HepG2 (cell line): ENCODE results near the gene GLS2. TPM values are rescaled to one million over a fixed set of nuclear protein-coding genes. Genes with fewer than 3 reads are reported as not detected.
A peak's percentile ranks its signal among the peaks of the same experiment; 100 is the strongest.

Source experiments
- BRD4 ChIP-seq: sonication (generic); formaldehyde crosslinking; IDR thresholded peaks from 2 replicates; pipeline ENCODE4 v1.4.0; 2020; ENCODE audit warnings: missing genetic modification reagents
- CAMTA2 ChIP-seq: sonication (generic); formaldehyde crosslinking; IDR thresholded peaks from 2 replicates; pipeline ENCODE4 v1.4.0; 2020; ENCODE audit warnings: mild to moderate bottlenecking, missing genetic modification reagents, borderline replicate concordance
- ELF3 ChIP-seq: IDR thresholded peaks from 2 replicates; pipeline ENCODE4 v1.6.1; 2016; ENCODE audit warnings: missing genetic modification reagents, missing compliant biosample characterization
- FOXO1 ChIP-seq: sonication (generic); formaldehyde crosslinking; IDR thresholded peaks from 2 replicates; pipeline ENCODE4 v1.4.0; 2020; ENCODE audit warnings: missing genetic modification reagents
- HNRNPLL ChIP-seq: fragments of 200-400 bp; formaldehyde crosslinking; IDR thresholded peaks from 2 replicates; pipeline ENCODE4 v1.6.1; 2017; ENCODE audit warnings: mild to moderate bottlenecking, low read depth, low read length; ENCODE audit not compliant: poor library complexity, severe bottlenecking
- JUND ChIP-seq: sonication (generic); formaldehyde crosslinking; IDR thresholded peaks from 2 replicates; pipeline ENCODE4 v1.8.0; 2022; ENCODE audit warnings: mild to moderate bottlenecking, missing genetic modification reagents
- KAT8 ChIP-seq: IDR thresholded peaks from 2 replicates; pipeline ENCODE4 v1.6.1; 2016; ENCODE audit warnings: missing genetic modification reagents, missing compliant biosample characterization
- MEIS1 ChIP-seq: sonication (generic); formaldehyde crosslinking; IDR thresholded peaks from 2 replicates; pipeline ENCODE4 v1.9.0; 2021; ENCODE audit warnings: mild to moderate bottlenecking, missing genetic modification reagents, moderate library complexity, borderline replicate concordance
- NFKBIZ ChIP-seq: IDR thresholded peaks from 2 replicates; pipeline ENCODE4 v1.6.1; 2018; ENCODE audit warnings: missing genetic modification reagents, missing compliant biosample characterization
- NPAS2 ChIP-seq: sonication (generic); formaldehyde crosslinking; IDR thresholded peaks from 2 replicates; pipeline ENCODE4 v1.8.0; 2022; ENCODE audit warnings: mild to moderate bottlenecking, missing genetic modification reagents, borderline replicate concordance
- NR2C2 ChIP-seq: sonication (generic); formaldehyde crosslinking; IDR thresholded peaks from 2 replicates; pipeline ENCODE4 v1.4.0; 2020; ENCODE audit warnings: missing genetic modification reagents, mild to moderate bottlenecking, moderate library complexity, borderline replicate concordance
- PHF5A ChIP-seq: IDR thresholded peaks from one replicate; pipeline ENCODE4 v1.6.1; 2018; ENCODE audit warnings: low read depth, missing genetic modification reagents; ENCODE audit not compliant: unreplicated experiment
- RBFOX2 ChIP-seq: fragments of 200-400 bp; formaldehyde crosslinking; IDR thresholded peaks from 2 replicates; pipeline ENCODE4 v1.6.1; 2017; ENCODE audit warnings: low read depth, mild to moderate bottlenecking, low read length
- SIN3B ChIP-seq: fragments of 150-350 bp; IDR thresholded peaks from 2 replicates; pipeline ENCODE4 v1.6.1; 2014; ENCODE audit warnings: low read length
- SP2 ChIP-seq: sonication (generic); formaldehyde crosslinking; IDR thresholded peaks from 2 replicates; pipeline ENCODE4 v1.5.1; 2020; ENCODE audit warnings: mild to moderate bottlenecking, missing genetic modification reagents
- TCF12 ChIP-seq, 2 experiments: fragments of 450-650 bp in 1 of 2; sonication (generic) in 1 of 2; formaldehyde crosslinking in 1 of 2; IDR thresholded peaks; 2 replicates each; pipeline versions ENCODE4 v1.6.1 to v1.8.0; 2017 to 2022; ENCODE audit warnings: antibody characterized with exemption in 1 of 2, mild to moderate bottlenecking in 1 of 2, missing genetic modification reagents in 1 of 2, moderate library complexity in 1 of 2
- TMF1 ChIP-seq: sonication (generic); formaldehyde crosslinking; IDR thresholded peaks from 2 replicates; pipeline ENCODE4 v1.8.1; 2022; ENCODE audit warnings: low read depth, missing genetic modification reagents
- TP53 ChIP-seq: sonication (generic); formaldehyde crosslinking; conservative IDR thresholded peaks from 2 replicates; pipeline ENCODE4 v1.4.0; 2020; ENCODE audit warnings: missing genetic modification reagents
- YEATS4 ChIP-seq: sonication (generic); formaldehyde crosslinking; IDR thresholded peaks from 2 replicates; pipeline ENCODE4 v1.4.0; 2020; ENCODE audit warnings: missing genetic modification reagents, borderline replicate concordance
- ZFP90 ChIP-seq: sonication (generic); formaldehyde crosslinking; IDR thresholded peaks from 2 replicates; pipeline ENCODE4 v1.8.0; 2022; ENCODE audit warnings: missing genetic modification reagents, mild to moderate bottlenecking, inconsistent platforms, borderline replicate concordance
- ZNF224 ChIP-seq: sonication (generic); formaldehyde crosslinking; IDR thresholded peaks from 2 replicates; pipeline ENCODE4 v1.5.0; 2020; ENCODE audit warnings: mild to moderate bottlenecking, missing genetic modification reagents
- ZNF333 ChIP-seq: sonication (generic); formaldehyde crosslinking; IDR thresholded peaks from 2 replicates; pipeline ENCODE4 v1.4.0; 2020; ENCODE audit warnings: mild to moderate bottlenecking, missing genetic modification reagents, borderline replicate concordance
- ZNF484 ChIP-seq: sonication (generic); formaldehyde crosslinking; IDR thresholded peaks from 2 replicates; pipeline ENCODE4 v1.5.1; 2020; ENCODE audit warnings: mild to moderate bottlenecking, low read depth, missing genetic modification reagents, borderline replicate concordance
- ZNF619 ChIP-seq: sonication (generic); formaldehyde crosslinking; IDR thresholded peaks from 2 replicates; pipeline ENCODE4 v1.4.0; 2020; ENCODE audit warnings: mild to moderate bottlenecking, missing genetic modification reagents
- ZNF746 ChIP-seq: sonication (generic); formaldehyde crosslinking; IDR thresholded peaks from 2 replicates; pipeline ENCODE4 v1.8.0; 2022; ENCODE audit warnings: mild to moderate bottlenecking, missing genetic modification reagents
- ZSCAN21 ChIP-seq: sonication (generic); formaldehyde crosslinking; IDR thresholded peaks from 2 replicates; pipeline ENCODE4 v1.8.0; 2022; ENCODE audit warnings: mild to moderate bottlenecking, missing genetic modification reagents, moderate library complexity, borderline replicate concordance
- ZSCAN30 ChIP-seq: sonication (generic); formaldehyde crosslinking; IDR thresholded peaks from 2 replicates; pipeline ENCODE4 v1.5.0; 2020; ENCODE audit warnings: mild to moderate bottlenecking, missing genetic modification reagents
- polyA plus RNA-seq, 8 experiments: library from polyadenylated mRNA; depleted of rRNA in 3 of 8; stranded (reverse) in 7 of 8; unstranded in 1 of 8; fragments of >200 nt; fragmentation: Illumina TruSeq in 4 of 8; extraction: Trizol in 4 of 8; gene quantifications; 2 replicates each; pipeline versions ENCODE4 v1.2.1 to v1.2.3, GENCODE V29; 2011 to 2016; ENCODE audit warnings: low read depth in 4 of 8, missing spikeins in 1 of 8, mixed read lengths in 1 of 8; ENCODE audit not compliant: insufficient read depth in 1 of 8
- total RNA-seq, 5 experiments: library from RNA; depleted of rRNA; stranded (reverse); fragments of >200 nt; fragmentation: Illumina TruSeq; extraction: Trizol; gene quantifications; 2 replicates each; pipeline ENCODE4 v1.2.3, GENCODE V29; 2016; ENCODE audit warnings: low read depth in 1 of 5
- TF ChIP-seq, protein P1 (sequence below): sonication (generic); formaldehyde crosslinking; conservative IDR thresholded peaks from 2 replicates; pipeline ENCODE4 v1.8.0; 2022; ENCODE audit warnings: mild to moderate bottlenecking, moderate library complexity, missing genetic modification reagents

GLS2 gene
- total and polyA plus RNA-seq, 2 of the 13 experiments (the other 11 are each of a cell fraction or from before 2014, with no cell fraction given): 8.6 to 12.2 TPM

DNA sequence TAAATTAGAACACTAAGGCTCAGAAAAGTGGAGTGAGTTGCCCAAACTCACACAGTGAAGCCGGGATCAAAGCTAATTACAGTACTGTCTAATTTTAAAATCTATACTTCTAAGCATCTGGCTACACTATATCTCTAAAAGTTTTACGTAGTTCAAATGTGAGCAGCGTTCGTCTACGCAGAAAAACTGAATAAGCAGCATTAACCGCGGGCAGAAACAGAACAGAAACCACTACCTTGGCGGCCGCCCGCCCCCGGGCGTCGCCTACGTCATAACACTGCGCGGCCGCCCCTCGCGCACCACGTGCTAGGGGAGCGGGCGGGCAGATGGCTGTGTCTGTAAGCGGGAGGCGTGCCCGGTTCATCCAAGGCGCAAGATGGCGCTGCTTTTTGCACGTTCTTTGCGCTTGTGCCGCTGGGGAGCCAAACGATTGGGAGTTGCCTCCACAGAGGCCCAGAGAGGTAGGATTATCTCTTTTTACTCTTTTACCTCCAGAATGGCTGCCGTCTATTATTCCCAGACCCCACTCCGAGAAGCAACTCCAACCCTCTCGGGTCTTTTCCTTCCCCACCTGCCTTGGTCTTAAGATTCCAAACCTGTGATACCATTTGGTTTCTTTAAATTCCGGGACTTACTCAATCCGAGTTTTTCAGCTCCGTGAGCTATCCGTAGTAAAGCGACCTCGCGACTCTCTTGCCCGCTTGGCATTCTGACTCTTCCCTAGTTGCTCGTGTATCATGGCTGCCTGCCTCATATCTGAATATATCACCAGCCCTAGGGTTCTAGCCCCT is 19.6 kb downstream of the GLS2 start, which contains the start of gene SPRYD4 (continued):
- TF ChIP-seq NR2C2 (peak; percentile 78), BRD4 (CRISPR knock-in tag) (peak; percentile 63), ZNF619 (CRISPR knock-in tag) (no peak), ZSCAN30 (CRISPR knock-in tag) (no peak), ZNF224 (CRISPR knock-in tag) (0 out of 2 replicates have a peak, but pooled peaks have one; percentile 39), JUND (0 out of 2 replicates have a peak, but pooled peaks have one; percentile 27), ZNF333 (CRISPR knock-in tag) (no peak), HNRNPLL (peak; percentile 97), NPAS2 (CRISPR knock-in tag) (no peak), TCF12 (IDR thresholded peaks at IDR 0.05) (no peak), TCF12 (CRISPR knock-in tag; IDR thresholded peaks at IDR 0.05) (no peak), ZNF746 (CRISPR knock-in tag) (peak; percentile 69; the same call in 1 of the 2 replicates), CAMTA2 (CRISPR knock-in tag) (no peak), ZFP90 (CRISPR knock-in tag) (peak; percentile 84; the same call in 1 of the 2 replicates), ELF3 (CRISPR knock-in tag) (peak; percentile 80), KAT8 (CRISPR knock-in tag) (peak; percentile 99), MEIS1 (CRISPR knock-in tag) (peak; percentile 25), RBFOX2 (peak; percentile 95), TMF1 (CRISPR knock-in tag) (peak; percentile 62), SP2 (0 out of 2 replicates have a peak, but pooled peaks have one; percentile 16), SIN3B (peak; percentile 86), ZSCAN21 (CRISPR knock-in tag) (peak; percentile 89; the same call in 1 of the 2 replicates), PHF5A (CRISPR knock-in tag) (peak; percentile 60), FOXO1 (CRISPR knock-in tag) (peak; percentile 67), YEATS4 (CRISPR knock-in tag) (peak; percentile 98), NFKBIZ (CRISPR knock-in tag) (peak; percentile 92), ZNF484 (no peak), TP53 (peak; percentile 52; the same call in 1 of the 2 replicates)
- TF ChIP-seq, protein P1, sequence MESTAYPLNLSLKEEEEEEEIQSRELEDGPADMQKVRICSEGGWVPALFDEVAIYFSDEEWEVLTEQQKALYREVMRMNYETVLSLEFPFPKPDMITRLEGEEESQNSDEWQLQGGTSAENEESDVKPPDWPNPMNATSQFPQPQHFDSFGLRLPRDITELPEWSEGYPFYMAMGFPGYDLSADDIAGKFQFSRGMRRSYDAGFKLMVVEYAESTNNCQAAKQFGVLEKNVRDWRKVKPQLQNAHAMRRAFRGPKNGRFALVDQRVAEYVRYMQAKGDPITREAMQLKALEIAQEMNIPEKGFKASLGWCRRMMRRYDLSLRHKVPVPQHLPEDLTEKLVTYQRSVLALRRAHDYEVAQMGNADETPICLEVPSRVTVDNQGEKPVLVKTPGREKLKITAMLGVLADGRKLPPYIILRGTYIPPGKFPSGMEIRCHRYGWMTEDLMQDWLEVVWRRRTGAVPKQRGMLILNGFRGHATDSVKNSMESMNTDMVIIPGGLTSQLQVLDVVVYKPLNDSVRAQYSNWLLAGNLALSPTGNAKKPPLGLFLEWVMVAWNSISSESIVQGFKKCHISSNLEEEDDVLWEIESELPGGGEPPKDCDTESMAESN: no peak
